Activated naive CD4-positive, alpha-beta T cell treated with anti-CD3 and anti-CD28 coated beads for 36 hours (primary cell): Measurements from ENCODE around the gene TAS2R41. TPM values are rescaled to one million over a fixed set of nuclear protein-coding genes. Genes with fewer than 3 reads are reported as not detected.
"Not testable (repeated sequence)": the region's sequence is repeated elsewhere in the genome, so short reads cannot be mapped to it uniquely, and the experiment has no call there.

Source experiments
- CTCF ChIA-PET: fragments of 350-600 bp; sonication (Branson Sonifier 250); formaldehyde crosslinking; loops from one replicate; lab custom pipeline; 2021; ENCODE audit warnings: antibody characterized with exemption; lab: Charles Lee
- DNase-seq: peaks from one replicate; pipeline ENCODE4 v3.0.0-alpha.2; 2020
- H3K27ac Mint-ChIP-seq: one replicate; pipeline ENCODE4 v1.8.0; 2021; ENCODE audit warnings: mild to moderate bottlenecking, mixed read lengths
- H3K27me3 Mint-ChIP-seq: one replicate; pipeline ENCODE4 v1.8.0; 2021; ENCODE audit warnings: low read depth, mixed read lengths
- H3K36me3 Mint-ChIP-seq: one replicate; pipeline ENCODE4 v1.8.0; 2021; ENCODE audit warnings: low read depth, mixed read lengths
- H3K4me1 Mint-ChIP-seq: one replicate; pipeline ENCODE4 v1.8.0; 2021; ENCODE audit warnings: low read depth, mixed read lengths
- H3K4me3 Mint-ChIP-seq: one replicate; pipeline ENCODE4 v1.8.0; 2021; ENCODE audit warnings: mild to moderate bottlenecking, moderate library complexity, mixed read lengths
- H3K9me3 Mint-ChIP-seq: one replicate; pipeline ENCODE4 v1.8.0; 2021; ENCODE audit warnings: mixed read lengths
- intact Hi-C: fragments of 100-400 bp; cut with micrococcal nuclease; formaldehyde crosslinking; loops from one replicate; pipeline ENCODE4 v1.15.1; 2023
- total RNA-seq, 2 experiments: library from RNA; stranded (reverse); gene quantifications; one replicate each; pipeline ENCODE4 v1.2.3, GENCODE V29; 2021

The TAS2R41 gene
- total RNA-seq, 2 experiments from 2014 or later: not detected

GRCh38 chr7:143514487-143514886, 36.8 kb downstream of the TAS2R41 start:
- intact Hi-C loops: no loop called here
- Mint-ChIP-seq H3K9me3 (no peaks in the 10 kb centered on the region), H3K4me1 (peaks cover 3% of the 10 kb centered on the region), H3K27ac (no peak overlapping the region), H3K4me3 (no peak overlapping the region), H3K36me3 (peaks cover 8% of the 10 kb centered on the region), H3K27me3 (no peaks in the 10 kb centered on the region)
- CTCF ChIA-PET: interaction anchor here (0.6 kb wide), 1 partner anchor 23 kb away, joined by 3 read pairs; no protein-coding TSS in a partner anchor
- DNase-seq: no peak

GRCh38 chr7:143514995-143515735, 37.5 kb downstream of the TAS2R41 start:
- H3K27me3 Mint-ChIP-seq: no peaks in the 10 kb centered on the region
- CTCF ChIA-PET: no interaction called here
- DNase-seq: no peak
- no peak overlapping the region for H3K4me3 Mint-ChIP-seq
- H3K27ac Mint-ChIP-seq: no peak overlapping the region
- H3K36me3 Mint-ChIP-seq: peaks cover 8% of the 10 kb centered on the region
- H3K4me1 Mint-ChIP-seq: peaks cover 3% of the 10 kb centered on the region
- no peaks in the 10 kb centered on the region for H3K9me3 Mint-ChIP-seq
- intact Hi-C loops: no loop called here

GRCh38 chr7:143516981-143517380, 39.3 kb downstream of the TAS2R41 start:
- H3K9me3 Mint-ChIP-seq: no peaks in the 10 kb centered on the region
- H3K36me3 Mint-ChIP-seq: peaks cover 6% of the 10 kb centered on the region
- DNase-seq: no peak
- intact Hi-C loops: no loop called here
- H3K27me3 Mint-ChIP-seq: no peaks in the 10 kb centered on the region
- no peak overlapping the region for H3K27ac Mint-ChIP-seq
- CTCF ChIA-PET: interaction anchor here (0.7 to 1.1 kb wide), 2 partner anchors 11 to 37 kb away, joined by 3 to 4 read pairs; no protein-coding TSS in a partner anchor
- peaks cover 3% of the 10 kb centered on the region for H3K4me1 Mint-ChIP-seq
- H3K4me3 Mint-ChIP-seq: no peak overlapping the region

GRCh38 chr7:143518521-143518920, 40.8 kb downstream of the TAS2R41 start:
- no peaks in the 10 kb centered on the region for H3K9me3 Mint-ChIP-seq
- no peak for DNase-seq
- H3K36me3 Mint-ChIP-seq: peaks cover 6% of the 10 kb centered on the region
- H3K4me1 Mint-ChIP-seq: peaks cover 3% of the 10 kb centered on the region
- CTCF ChIA-PET: no interaction called here
- intact Hi-C loops: no loop called here
- H3K27me3 Mint-ChIP-seq: no peaks in the 10 kb centered on the region
- H3K27ac Mint-ChIP-seq: no peak overlapping the region
- H3K4me3 Mint-ChIP-seq: no peak overlapping the region

- intact Hi-C loops: no loop called here
- peaks cover 3% of the 10 kb centered on the region for H3K36me3 Mint-ChIP-seq
- no peak for DNase-seq
- H3K27ac Mint-ChIP-seq: no peak overlapping the region
- no peaks in the 10 kb centered on the region for H3K27me3 Mint-ChIP-seq
- no peaks in the 10 kb centered on the region for H3K9me3 Mint-ChIP-seq
- H3K4me3 Mint-ChIP-seq: no peak overlapping the region
- CTCF ChIA-PET: interaction anchor here (0.6 to 0.8 kb wide), 2 partner anchors 279 to 1164 kb away, joined by 3 to 5 read pairs; no protein-coding TSS in a partner anchor
- peaks cover 3% of the 10 kb centered on the region for H3K4me1 Mint-ChIP-seq
These were observed 41.3 kb downstream of the TAS2R41 start for GRCh38 chr7:143518941-143519340.

- no peak overlapping the region for H3K27ac Mint-ChIP-seq
- no peak for DNase-seq
- H3K4me3 Mint-ChIP-seq: no peak overlapping the region
- no peaks in the 10 kb centered on the region for H3K9me3 Mint-ChIP-seq
- peaks cover 3% of the 10 kb centered on the region for H3K4me1 Mint-ChIP-seq
- no peaks in the 10 kb centered on the region for H3K27me3 Mint-ChIP-seq
- H3K36me3 Mint-ChIP-seq: peaks cover 3% of the 10 kb centered on the region
- intact Hi-C loops: no loop called here
- CTCF ChIA-PET: interaction anchor here (0.6 to 0.8 kb wide), 2 partner anchors 279 to 1163 kb away, joined by 3 to 5 read pairs; no protein-coding TSS in a partner anchor
These were observed 41.9 kb downstream of the TAS2R41 start for GRCh38 chr7:143519411-143520131.

GRCh38 chr7:143522309-143522916, 44.7 kb downstream of the TAS2R41 start:
- intact Hi-C loops, H3K4me3 Mint-ChIP-seq, H3K36me3 Mint-ChIP-seq, H3K9me3 Mint-ChIP-seq, DNase-seq, H3K27ac Mint-ChIP-seq, H3K27me3 Mint-ChIP-seq, CTCF ChIA-PET, H3K4me1 Mint-ChIP-seq: not testable (repeated sequence)

Other genes with a start within 250 kb of the TAS2R41 start
- 100 to 1,000 TPM; 186 to 187 TPM for gene GSTK1, start 214.4 kb upstream of the TAS2R41 start, total RNA-seq
- under 1 TPM; 0.64 to 0.74 TPM for gene TMEM139, start 192.9 kb upstream of the TAS2R41 start, total RNA-seq
- gene CASP2, start 189.5 kb upstream of the TAS2R41 start, total RNA-seq: 100 to 1,000 TPM; 116 to 124 TPM
- gene CLCN1, start 161.8 kb upstream of the TAS2R41 start, total RNA-seq: not detected
- gene FAM131B, start 115.2 kb upstream of the TAS2R41 start, total RNA-seq: 1 to 10 TPM; 1.5 to 1.7 TPM
- gene ZYX, start 96.5 kb upstream of the TAS2R41 start, total RNA-seq: 10 to 100 TPM; 75.1 to 81.5 TPM
- gene EPHA1, start 69.0 kb upstream of the TAS2R41 start, total RNA-seq: 1 to 10 TPM; 1.0 to 1.3 TPM
- not detected for gene TAS2R60, start 34.4 kb upstream of the TAS2R41 start, total RNA-seq
- gene CTAGE15, start 93.9 kb downstream of the TAS2R41 start, total RNA-seq: not detected
- gene TCAF2, start 143.1 kb downstream of the TAS2R41 start, total RNA-seq: 10 to 100 TPM; 29.2 to 31.4 TPM